Upper lobe of right lung (tissue), 1 donor: ENCODE data around the gene ZNF414. TPM values are rescaled to one million over a fixed set of nuclear protein-coding genes. Genes with fewer than 3 reads are reported as not detected.
A peak's percentile ranks its signal among the peaks of the same experiment; 100 is the strongest.
"Not testable (repeated sequence)": the region's sequence is repeated elsewhere in the genome, so short reads cannot be mapped to it uniquely, and the experiment has no call there.

Experiments used
- ATAC-seq: fragments of 200-7000 bp; cut with Tn5 transposase; one replicate; pipeline ENCODE4 v1.9.1; 2020; ENCODE audit warnings: mild to moderate bottlenecking, moderate library complexity
- DNase-seq: peaks from one replicate; pipeline ENCODE4 v3.0.0-alpha.2; 2020
- H3K27ac ChIP-seq: fragments of 200-600 bp; one replicate; pipeline ENCODE4 v1.8.0; 2022
- H3K27me3 ChIP-seq: fragments of 200-600 bp; one replicate; pipeline ENCODE4 v1.8.0; 2022; ENCODE audit warnings: mild to moderate bottlenecking
- H3K36me3 ChIP-seq: fragments of 200-600 bp; one replicate; pipeline ENCODE4 v1.8.0; 2022
- H3K4me1 ChIP-seq: fragments of 200-600 bp; one replicate; pipeline ENCODE4 v1.8.0; 2022
- H3K4me3 ChIP-seq: fragments of 200-600 bp; one replicate; pipeline ENCODE4 v1.8.0; 2022; ENCODE audit warnings: mild to moderate bottlenecking
- H3K9me3 ChIP-seq: fragments of 200-600 bp; one replicate; pipeline ENCODE4 v1.8.0; 2022
- CTCF ChIP-seq: fragments of 200-600 bp; IDR thresholded peaks from one replicate; pipeline ENCODE4 v1.8.0; 2022; ENCODE audit warnings: antibody characterized with exemption
- intact Hi-C: fragments of 100-400 bp; cut with DNase I; formaldehyde crosslinking; loops from one replicate; pipeline ENCODE4 v1.11.0; 2022
- total RNA-seq: library from RNA; stranded (reverse); fragmentation: NEBNext Ultra II Directional; extraction: Animal tissue kit (Norgen Biotek cat#: 25700); gene quantifications from one replicate; pipeline ENCODE4 v1.2.1, GENCODE V29; 2021
- donor health status: DM: no; HTN: yes; CAD: no; lungs with severe emphysema.

Gene ZNF414
- total RNA-seq, 1 donor from 2014 or later: 23.4 TPM

- no peak overlapping the region for H3K4me3 ChIP-seq
- no peaks in the 10 kb centered on the region for H3K27me3 ChIP-seq
- ATAC-seq: peak; percentile 32
- DNase-seq: peak; percentile 80
- H3K9me3 ChIP-seq: no peaks in the 10 kb centered on the region
- TF ChIP-seq CTCF: no peak
- intact Hi-C loops: no loop called here
- no peaks in the 10 kb centered on the region for H3K36me3 ChIP-seq
- H3K27ac ChIP-seq: no peak overlapping the region
- H3K4me1 ChIP-seq: peaks cover 43% of the 10 kb centered on the region
Observed at GRCh38 chr19:8515317-8515716, 1.4 kb upstream of the ZNF414 start.

GRCh38 chr19:8514505-8515009 is 590 bp upstream of the ZNF414 start:
- Histone ChIP-seq H3K4me3 (peak overlapping the region; percentile 65), H3K27ac (peak overlapping the region; percentile 96), H3K4me1 (peaks cover 43% of the 10 kb centered on the region)
- intact Hi-C loops, H3K27me3 ChIP-seq, DNase-seq, H3K9me3 ChIP-seq, ATAC-seq, H3K36me3 ChIP-seq: not testable (repeated sequence)

GRCh38 chr19:8513036-8513686 is 806 bp downstream of the ZNF414 start:
- no peaks in the 10 kb centered on the region for H3K36me3 ChIP-seq
- peaks cover 39% of the 10 kb centered on the region for H3K4me1 ChIP-seq
- no peaks in the 10 kb centered on the region for H3K9me3 ChIP-seq
- intact Hi-C loops: no loop called here
- TF ChIP-seq CTCF: no peak
- H3K27me3 ChIP-seq: no peaks in the 10 kb centered on the region
- DNase-seq (no peak), ATAC-seq (no peak)
- H3K4me3 ChIP-seq: peak overlapping the region; percentile 65
- H3K27ac ChIP-seq: peak overlapping the region; percentile 96

GRCh38 chr19:8512115-8512967 is 1.6 kb downstream of the ZNF414 start:
- Histone ChIP-seq H3K4me1 (peaks cover 33% of the 10 kb centered on the region), H3K4me3 (no peak overlapping the region), H3K9me3 (no peaks in the 10 kb centered on the region), H3K27me3 (no peaks in the 10 kb centered on the region), H3K27ac (peak overlapping the region; percentile 96), H3K36me3 (no peaks in the 10 kb centered on the region)
- intact Hi-C loops: no loop called here
- ATAC-seq: peak; percentile 38
- peak; percentile 72 for DNase-seq
- no peak for TF ChIP-seq CTCF

- ATAC-seq: no peak
- intact Hi-C loops: no loop called here
- no peaks in the 10 kb centered on the region for H3K9me3 ChIP-seq
- TF ChIP-seq CTCF: no peak
- peak; percentile 73 for DNase-seq
- no peak overlapping the region for H3K27ac ChIP-seq
- H3K4me1 ChIP-seq: peaks cover 27% of the 10 kb centered on the region
- H3K36me3 ChIP-seq: no peaks in the 10 kb centered on the region
- no peak overlapping the region for H3K4me3 ChIP-seq
- no peaks in the 10 kb centered on the region for H3K27me3 ChIP-seq
Observed at GRCh38 chr19:8511573-8512101, 2.3 kb downstream of the ZNF414 start.
